ENCODE measurements around the gene EMC9.

DNA sequence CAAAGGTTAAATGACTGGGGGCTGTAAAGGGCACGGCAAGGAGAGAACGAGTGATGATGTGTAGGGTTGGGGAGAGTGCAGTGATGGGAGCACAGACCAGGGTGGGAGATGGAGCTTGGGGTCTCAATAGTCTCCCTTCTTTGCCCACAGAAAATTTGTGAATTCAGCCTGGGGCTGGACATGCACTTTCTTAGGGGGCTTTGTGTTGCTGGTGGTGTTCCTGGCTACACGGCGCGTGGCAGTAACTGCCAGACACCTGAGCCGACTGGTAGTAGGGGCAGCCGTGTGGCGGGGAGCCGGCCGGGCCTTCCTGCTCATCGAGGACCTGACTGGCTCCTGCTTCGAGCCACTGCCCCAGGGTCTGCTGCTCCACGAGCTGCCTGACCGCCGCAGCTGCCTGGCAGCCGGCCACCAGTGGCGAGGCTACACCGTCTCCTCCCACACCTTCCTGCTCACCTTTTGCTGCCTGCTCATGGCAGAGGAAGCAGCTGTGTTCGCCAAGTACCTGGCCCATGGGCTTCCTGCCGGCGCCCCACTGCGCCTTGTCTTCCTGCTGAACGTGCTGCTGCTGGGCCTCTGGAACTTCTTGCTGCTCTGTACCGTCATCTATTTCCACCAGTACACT lies 9.2 kb downstream of the EMC9 start:
- TF ChIP-seq POLR2AphosphoS5 (IDR thresholded peaks at IDR 0.05; ENCODE audit: low read depth, low read length) (no peak), SIN3A (IDR thresholded peaks at IDR 0.05; ENCODE audit: borderline replicate concordance, insufficient read depth, low read length) (no peak), REST (IDR thresholded peaks at IDR 0.05; ENCODE audit: insufficient read depth in 1 of 2, low read depth in 2 of 2, low read length in 2 of 2) (no peak), TAF1 (IDR thresholded peaks at IDR 0.05; ENCODE audit: borderline replicate concordance, insufficient read depth, low read length) (no peak), FOXP2 (optimal IDR thresholded peaks at IDR 0.05; ENCODE audit: borderline replicate concordance, extremely low read depth, extremely low read length, insufficient read depth) (no peak)

Data from PFSK-1 (cell line).